Measurements from ENCODE around the gene LTBP1.

Gene LTBP1

DNA sequence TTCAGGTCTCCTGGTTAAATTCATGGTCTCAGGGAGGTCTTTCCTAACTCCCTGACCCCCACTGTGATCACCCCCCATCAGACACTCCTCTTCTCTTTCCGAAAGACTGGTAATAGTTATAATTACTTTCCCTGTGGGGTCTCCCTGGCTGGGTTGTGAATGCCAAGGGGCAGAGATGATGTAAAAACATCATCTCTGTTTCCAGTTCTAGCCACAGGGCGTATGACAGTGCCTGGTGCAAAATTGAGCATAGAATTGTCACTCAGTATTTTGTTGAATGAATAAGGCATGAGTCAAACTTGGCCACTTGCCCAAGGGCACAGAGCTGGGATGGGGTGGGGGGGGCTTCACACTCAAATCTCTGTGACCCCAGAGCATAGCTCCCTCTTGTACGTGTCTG, 65.2 kb downstream of the LTBP1 start:
- no peak for DNase-seq

DNA sequence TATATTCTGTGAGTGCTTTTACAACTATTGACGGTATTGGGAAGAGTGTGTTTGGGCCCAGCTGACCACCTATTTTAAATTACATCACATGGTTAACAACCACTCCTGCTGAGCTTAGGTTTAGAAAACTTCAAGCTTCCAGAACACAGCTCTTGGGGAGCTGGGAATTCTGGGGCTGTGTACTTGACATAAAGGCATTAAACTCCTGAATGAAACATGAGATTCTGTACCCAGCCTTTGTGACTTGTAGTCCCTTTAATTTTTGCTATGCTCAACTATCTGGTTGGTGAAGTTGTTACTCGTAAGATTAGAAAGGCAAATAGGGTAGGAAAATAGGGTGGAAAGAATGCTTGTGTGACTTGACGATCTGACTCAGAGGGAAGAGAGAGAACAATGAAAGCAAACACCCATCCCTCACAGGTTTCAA, 66.9 kb downstream of the LTBP1 start:
- no peak for DNase-seq

DNA sequence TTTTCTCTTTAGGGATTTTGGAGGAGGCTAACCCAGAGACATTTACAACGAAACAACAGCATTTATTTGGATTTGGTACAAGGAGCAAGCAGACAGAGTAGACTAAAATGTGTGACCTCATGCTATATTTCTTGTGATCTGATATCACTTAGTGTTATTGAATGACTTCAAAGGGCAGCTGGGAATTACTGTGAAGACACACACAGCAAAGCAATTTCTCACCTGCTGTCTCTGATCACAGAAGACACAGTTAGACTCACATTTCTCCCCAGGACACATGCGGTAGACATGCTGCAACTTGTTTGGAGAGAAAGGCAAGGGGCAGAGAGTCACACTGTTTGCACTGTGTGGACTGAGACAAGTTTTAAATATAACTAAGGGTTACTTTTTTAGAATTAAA, 67.5 kb downstream of the LTBP1 start:
- no peak for DNase-seq

DNA sequence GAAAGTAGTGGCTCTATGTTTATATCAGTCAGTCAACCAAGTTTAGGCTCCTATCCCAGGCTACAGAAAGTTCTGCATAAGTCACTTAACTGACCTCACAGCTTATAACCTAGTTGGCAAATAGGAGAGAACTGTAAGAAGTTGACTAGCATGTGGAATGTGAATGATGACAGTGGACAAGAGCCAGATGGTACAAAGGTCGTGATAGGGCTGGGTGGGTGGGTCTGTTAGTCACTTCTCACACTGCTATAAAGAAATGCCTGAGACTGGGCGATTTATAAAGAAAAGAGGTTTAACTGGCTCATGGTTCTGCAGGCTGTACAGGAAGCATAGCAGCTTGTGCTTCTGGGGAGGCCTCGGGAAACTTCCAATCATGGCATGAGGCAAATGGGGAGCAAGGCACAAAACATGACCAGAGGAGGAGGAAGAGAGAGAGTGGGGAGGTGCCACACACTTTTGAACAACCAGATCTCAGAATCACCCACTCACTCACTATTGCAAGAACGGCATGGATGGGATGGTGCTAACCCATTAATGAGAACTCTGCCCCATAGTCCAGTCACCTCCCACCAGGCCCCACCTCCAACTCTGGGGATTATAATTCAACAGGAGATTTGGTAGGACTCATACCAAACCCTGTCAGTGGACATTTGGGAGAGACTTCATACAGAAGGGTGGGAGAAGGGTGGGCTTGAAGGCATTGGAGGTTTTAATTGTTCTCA, 68.8 kb downstream of the LTBP1 start:
- no peak for DNase-seq

DNA sequence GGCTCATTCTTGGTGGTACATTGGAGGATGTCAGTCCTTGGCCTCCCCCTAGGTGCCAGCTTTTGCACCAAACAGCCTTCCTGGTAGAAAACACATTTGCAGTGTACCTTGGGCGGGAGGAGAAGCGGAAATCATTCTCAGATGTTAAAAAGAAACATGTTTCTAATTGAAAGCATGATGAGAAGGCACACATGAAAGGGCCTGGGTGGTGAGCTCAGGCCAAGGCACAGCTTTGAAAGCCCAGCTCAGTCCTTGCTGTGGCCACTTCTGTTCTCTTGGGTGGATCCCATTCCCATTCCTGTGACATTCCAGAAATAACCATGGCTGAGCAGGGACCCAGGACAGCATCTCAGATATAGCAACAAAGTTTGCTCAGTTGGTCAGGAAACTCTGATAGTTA, 71.5 kb downstream of the LTBP1 start:
- DNase-seq, result no peak

DNA sequence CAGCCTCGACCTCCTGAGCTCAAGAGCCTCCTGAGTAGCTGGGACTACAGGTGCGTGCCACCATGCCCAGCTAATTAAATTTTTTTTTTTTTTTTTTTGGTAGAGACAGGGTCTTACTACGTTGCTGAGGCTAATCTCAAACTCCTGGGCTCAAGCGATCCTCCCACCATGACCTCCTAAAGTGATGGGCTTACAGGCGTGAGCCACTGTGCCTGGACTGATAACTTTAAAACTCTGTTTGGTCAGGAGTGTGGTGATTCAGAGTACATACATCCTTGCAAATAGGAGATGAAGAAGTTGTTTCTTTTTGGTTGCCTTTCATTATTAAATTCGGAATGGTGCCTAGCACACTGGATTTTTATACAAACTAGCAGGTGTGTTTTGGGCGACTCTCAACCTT, 73.0 kb downstream of the LTBP1 start:
- no peak for DNase-seq

DNA sequence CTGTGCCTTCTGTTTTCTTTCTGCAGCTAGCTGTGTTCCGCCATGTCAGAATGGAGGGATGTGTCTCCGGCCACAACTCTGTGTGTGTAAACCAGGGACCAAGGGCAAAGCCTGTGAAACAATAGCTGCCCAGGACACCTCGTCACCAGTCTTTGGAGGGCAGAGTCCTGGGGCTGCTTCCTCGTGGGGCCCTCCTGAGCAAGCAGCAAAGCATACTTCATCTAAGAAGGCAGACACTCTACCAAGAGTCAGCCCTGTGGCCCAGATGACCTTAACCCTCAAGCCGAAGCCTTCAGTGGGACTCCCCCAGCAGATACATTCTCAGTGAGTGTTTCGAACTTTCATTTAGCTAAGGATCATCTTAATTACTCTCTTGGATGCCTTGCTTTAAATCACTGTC, 74.1 kb downstream of the LTBP1 start:
- DNase-seq, result no peak

DNA sequence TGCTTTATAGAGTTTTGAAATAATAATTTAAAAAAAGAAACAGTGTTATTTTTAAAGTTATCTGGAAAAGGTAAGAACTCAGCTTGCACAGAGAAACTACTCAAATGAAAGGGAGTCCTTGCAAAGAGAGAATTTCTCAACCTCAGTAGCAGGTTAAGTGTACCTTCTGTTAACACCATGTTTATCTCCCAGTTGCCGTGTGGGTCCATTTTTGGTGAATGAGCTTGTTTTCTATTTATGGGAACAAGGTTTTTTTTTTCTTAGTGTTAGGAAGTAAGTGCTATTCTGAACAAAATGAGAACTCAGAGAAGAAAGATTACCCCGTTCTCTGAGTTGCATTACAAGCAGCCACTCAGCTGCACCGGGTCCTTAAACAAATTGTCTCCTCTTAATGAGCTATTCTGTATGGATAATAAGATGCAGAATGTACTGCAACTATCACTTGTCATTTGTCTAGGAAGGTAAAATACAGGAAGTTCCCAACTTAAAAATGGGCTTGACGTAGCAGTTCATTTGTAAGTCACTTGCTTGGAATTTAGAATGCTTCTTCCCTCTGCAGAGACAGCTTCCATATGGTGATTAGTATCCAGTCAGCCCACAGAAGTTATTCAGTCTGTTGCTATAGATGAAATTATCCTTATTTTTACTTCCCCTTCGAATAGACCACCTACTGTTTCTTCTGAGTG, 74.9 kb downstream of the LTBP1 start:
- no peak for DNase-seq

DNA sequence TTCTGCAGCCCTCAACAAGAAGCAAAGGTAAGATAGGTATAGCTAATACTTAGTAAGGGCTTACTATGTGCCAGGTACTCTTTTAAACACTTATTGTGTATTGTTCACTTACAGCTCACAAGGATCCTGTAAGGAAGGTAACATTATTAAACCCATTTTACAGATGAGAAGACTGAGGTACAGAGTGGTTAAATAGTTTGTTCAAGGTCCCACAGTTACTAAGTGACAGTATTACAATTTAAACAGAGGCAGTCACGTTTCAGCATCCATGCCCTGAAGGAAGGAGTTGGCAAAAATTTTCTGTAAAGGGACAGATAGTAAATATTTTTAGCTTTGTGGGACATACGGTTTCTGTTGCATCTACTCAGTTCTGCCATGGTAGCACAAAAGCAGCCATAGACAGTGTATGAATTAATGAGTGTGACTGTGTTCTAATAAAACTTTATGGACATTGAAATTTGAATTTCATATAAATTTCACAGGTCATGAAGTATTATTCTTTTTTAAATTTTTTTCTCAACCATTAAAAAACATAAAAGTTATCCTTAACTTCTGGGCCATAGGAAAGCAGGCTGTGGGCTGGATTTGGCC, 75.7 kb downstream of the LTBP1 start:
- DNase-seq, result no peak

DNA sequence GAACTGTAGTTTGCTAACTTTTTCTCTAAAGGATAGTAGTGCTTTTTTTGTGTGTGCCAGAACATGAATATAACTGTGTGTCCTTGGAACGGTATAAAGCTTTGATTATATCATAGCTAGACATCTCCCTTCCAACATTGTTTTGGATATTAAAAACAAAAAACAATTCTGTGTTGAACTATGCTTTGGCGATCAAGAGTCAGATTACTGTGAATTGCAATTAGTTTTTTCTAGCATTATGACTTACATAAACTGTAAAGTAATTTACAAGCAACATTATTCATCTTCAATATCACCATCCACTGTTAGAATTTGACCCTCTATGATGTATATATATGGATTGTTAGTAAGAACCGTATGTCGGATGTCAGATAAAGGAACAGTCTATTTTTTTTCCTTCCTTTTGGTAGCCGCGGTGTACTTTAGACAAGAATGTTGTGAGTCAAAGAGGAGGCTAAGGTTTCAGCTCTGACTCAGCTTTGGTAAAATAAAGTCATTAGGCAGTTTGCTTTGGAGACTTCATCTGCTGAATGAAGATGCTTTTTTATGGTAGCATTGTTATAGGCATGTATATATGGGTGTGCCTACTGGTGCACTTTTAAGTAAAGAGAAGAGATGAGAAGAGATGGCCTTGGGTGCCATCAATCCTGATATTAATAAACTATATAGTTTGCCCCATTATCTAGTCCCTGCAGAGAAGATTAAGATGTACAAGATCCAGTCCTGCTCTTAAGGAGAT, 76.4 kb downstream of the LTBP1 start:
- no peak for DNase-seq

DNA sequence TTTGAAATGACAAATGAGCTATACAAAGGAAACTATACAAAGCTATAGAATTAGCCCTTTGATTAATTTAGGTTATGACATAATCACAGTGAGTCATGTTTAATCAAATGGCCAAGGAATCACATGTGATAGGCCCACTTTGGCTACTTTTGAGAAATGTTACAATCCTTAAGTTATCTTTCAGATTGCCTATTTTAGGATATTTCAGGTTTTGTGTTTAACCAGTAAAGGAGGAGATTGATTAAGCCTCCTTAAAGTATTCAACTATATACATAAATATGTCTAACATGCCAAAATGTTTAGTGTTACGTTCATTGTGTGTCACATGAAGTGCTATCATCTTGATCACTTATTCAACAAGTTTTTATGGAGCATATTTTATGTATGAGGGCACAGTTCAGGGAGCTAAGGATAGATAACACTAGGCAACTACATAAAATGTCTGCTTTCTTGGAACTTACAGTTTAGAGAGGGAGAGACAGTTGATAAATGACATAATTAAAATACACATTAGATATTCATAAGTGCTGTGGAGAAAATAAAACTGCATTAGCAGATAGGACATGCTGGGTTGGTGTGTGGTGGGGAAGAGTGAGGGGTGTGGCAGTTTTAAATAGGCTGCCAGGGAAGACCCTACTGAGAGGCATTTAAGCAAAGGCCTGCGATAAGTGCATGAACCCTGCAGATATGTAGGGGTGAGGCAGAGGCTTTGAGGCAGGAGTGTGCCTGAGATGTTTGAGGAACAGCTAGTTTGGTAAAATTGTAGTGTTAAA, 77.2 kb downstream of the LTBP1 start:
- no peak for DNase-seq

DNA sequence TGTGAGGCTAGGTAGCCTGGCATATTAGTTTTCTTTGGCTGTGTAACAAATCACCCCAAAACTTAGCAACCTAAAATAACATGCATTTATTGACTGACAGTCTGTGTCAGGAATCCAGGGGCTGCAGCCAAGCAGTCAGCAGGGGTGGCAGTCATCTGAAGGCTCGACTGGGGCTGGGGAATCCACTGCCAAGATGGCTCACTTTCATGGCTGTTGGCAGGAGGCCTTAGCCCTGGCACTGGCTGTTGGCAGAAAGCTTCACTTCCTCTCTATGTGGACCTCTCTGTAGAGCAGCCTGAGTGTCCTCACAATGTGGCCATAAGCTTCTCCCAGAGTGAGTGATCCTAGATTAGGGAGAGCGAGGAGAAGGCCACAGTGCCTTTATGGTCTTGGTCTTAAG, 78.0 kb downstream of the LTBP1 start:
- DNase-seq, result no peak

DNA sequence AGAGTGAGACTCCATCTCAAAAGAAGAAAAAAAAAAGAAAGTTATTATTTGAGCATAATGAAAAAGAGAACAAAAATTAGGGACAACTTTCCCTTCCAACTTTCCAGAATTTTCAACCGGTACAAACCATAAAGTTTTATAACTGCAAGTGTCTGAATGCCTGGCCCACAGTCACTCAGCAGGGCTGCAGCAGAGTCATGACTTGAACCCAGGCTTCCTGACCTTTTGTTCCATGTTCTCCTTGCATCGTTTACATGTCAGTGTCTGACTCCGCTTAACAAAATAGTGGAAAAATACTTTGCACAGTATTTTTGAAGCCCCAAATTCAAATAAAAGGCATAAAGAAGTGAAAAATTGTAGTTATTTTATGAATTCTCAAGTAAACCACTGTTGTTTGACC, 82.7 kb downstream of the LTBP1 start:
- no peak for DNase-seq

DNA sequence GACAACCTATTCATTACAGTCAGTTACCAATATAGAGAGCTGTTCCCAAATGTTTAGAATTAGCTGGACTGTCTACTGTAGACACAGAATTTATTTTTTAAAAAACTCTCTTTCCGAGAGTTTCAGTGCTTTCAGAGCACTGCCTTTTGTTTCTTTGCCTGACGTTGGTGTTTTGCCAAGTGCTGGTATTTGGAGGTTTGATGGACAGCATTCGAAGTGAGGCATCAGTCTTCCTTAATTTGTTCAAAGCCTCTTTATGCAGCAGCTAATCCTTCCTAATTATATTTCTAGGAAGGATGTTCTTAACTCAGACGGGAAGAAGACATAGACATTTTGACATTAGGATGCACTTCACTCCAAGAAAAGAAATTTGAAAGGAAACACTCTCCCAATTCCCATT, 83.2 kb downstream of the LTBP1 start:
- no peak for DNase-seq

DNA sequence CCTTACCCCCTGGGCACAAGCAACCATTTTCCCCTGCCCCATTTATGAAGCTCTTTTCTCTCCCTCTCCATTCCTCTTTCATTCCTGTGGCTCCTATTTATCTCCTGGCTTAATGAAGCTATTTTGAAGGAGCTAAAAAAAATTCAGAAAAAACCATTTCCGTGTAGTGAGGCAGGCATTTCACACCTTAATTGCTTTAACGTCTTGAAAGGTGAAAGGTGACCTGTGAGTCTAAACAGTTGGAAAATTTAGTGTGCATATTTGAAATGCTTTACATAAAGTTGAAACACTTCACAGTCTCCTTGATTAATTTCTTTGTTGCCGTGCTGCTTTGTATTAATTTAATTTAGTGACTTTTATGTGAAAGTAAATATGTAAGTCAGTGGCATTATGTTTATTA, 83.6 kb downstream of the LTBP1 start:
- no peak for DNase-seq

DNA sequence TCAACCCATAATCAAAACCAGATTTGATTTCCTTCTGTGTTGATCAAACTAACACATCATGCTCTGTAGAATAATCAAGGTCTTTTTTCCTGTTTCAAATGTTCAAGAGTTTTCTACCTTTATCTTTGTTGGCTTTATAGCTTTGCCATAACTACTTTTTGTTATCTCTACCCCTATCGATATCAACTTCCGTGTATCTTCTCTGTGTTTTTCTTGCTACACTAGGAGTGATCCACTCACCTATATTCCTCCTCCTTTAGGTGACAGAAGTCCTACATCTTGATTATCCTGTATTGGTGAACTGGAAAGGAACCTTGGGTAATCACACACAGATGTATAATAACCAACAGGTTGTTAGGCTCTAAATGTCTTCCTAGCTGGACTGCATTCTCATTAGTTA, 85.5 kb downstream of the LTBP1 start:
- DNase-seq, result no peak

DNA sequence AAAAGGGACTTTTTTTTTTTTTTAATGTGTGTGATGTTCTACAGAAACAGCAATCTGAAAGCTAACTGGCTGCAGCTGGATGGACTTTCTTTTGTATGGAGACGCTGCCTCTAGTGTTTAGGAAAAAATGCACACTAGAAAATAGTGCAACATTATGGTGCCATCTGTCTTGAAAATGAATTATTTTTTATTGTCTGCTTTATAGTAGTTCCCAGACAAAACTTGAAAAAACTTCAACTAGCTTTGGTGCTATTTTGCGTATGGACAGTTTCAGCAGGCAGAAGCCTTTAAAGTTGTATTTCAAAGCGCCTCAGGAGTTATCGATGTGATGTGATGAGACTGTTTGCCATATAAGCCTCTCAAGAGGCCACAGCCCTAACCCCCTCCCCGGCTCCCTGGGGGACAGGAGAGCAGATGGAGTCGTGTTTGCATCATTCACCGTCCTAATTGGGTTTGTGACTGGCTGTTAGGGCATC, 86.9 kb downstream of the LTBP1 start:
- no peak for DNase-seq

DNA sequence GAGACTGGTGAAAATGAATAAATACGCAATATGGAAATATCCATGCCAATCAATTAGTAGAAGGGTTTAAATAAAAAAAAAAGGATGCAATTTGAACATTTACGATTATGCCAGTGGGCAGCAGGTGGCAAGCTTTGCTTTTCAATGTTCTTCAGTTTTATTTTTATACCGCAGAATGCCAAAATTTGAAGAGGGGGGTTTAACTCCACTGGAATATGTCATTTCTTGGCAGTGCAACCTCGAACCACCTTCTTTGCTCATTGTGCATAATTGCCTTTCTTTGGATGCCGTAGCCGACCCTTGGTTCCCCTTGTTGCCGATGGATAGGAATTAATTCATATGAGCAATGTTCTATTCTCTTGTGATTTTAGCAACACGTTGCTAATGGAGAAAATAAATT, 88.0 kb downstream of the LTBP1 start:
- DNase-seq, result no peak

DNA sequence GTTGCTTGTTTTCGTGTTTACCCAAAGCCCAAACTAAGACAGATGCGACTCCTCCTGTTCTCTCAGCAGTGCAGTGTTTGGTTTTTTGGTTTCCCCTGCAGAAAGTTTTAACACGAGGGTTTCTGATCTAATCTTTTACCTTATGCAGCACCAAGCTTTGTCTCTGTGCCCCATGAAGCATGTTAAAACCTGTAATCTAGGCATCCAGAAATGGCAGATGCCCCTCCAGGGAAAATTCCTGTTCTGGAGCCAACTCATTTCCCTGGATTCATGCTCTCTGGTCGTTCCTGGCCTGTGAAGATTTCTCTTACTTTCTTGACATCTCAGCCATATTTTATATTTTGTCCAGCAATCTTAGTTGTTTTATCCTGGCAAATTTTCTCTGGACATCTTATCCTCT, 91.5 kb downstream of the LTBP1 start:
- no peak for DNase-seq

DNA sequence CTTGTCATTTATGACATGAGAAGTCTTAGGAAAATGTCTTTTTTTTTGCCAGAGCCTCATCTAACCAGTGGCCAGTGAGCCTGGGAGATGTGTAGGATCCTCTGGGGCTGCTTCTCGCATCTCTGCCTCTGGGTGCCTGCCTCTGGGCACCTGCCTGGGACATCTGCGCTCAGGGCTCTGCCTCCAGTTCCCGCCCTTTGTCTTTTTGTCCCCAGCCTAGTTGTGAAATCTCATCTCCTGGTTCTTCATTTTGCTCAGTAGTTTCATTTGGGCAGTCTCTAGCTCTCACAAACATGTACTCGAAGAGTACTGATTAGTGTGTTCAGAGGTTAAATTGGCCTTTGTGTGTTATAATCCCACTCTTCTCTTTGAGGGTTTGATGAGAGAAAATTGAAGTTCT, 92.0 kb downstream of the LTBP1 start:
- no peak for DNase-seq

DNA sequence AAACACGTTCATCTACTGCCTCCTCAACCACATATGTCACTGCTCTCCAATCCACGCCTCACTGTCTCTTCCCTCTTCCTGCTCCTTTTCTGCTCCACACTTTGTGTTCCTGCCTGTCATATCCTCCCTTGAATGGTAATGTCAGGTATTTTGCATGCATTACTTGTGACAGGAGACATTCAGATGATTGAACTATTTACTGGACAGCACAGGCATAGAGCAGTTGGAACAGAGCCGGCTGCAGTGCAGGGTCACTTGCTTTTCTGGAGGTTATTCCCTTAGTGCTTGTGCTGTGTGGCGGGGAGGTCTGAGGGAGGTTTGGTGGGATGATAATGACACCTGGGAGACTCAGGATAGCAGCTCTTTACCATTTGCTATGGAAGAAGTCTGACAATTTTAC, 93.8 kb downstream of the LTBP1 start:
- no peak for DNase-seq

DNA sequence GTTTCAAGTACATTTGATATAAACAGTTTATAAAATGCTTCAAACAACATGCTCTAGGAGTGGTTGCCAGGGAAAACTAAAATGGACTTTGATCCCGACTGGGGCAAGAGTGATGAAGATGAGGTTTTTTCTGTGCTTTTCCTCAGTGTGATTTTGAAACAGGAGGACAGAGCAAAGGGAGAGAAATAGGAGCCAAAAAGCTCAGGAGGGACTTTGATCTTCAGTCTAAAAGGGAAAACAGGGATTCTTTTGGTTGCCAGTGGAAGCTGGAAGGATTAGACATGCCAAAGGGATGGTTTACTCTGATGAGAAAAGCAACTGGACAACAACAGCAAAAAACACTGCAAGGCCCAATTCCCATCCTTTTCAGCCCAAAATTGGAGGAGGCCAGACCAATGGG, 95.5 kb downstream of the LTBP1 start:
- no peak for DNase-seq

DNA sequence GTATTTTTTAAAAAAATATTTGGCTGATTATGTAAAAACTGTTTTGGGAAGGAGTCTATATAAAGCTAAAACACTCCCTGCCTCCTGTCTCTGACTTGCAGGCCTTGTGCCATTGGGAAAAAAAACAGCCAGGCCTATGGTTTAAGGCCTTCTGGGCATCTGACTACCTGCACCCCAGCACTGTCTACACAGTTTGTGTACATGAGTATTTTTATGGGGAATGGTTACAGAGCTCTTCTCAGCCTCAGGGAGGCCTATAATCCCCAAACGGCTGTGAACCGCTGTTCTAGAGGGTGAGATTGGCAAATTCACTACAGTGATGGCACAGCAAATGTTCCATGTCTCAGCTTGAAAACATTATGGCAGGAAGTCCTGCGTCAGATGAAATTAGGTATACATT, 96.1 kb downstream of the LTBP1 start:
- no peak for DNase-seq

All from CD4-positive, alpha-beta T cell treated with Interleukin-17A for 1 hour (primary cell).